GM19467 (cell line): ENCODE measurements around the gene CARNS1.

Experiments used
- ATAC-seq: cut with Tn5 transposase; IDR thresholded peaks from one replicate; pipeline ENCODE4 v1.9.1; 2021; ENCODE audit warnings: mild to moderate bottlenecking, moderate library complexity; ENCODE audit not compliant: unreplicated experiment

Gene CARNS1

DNA sequence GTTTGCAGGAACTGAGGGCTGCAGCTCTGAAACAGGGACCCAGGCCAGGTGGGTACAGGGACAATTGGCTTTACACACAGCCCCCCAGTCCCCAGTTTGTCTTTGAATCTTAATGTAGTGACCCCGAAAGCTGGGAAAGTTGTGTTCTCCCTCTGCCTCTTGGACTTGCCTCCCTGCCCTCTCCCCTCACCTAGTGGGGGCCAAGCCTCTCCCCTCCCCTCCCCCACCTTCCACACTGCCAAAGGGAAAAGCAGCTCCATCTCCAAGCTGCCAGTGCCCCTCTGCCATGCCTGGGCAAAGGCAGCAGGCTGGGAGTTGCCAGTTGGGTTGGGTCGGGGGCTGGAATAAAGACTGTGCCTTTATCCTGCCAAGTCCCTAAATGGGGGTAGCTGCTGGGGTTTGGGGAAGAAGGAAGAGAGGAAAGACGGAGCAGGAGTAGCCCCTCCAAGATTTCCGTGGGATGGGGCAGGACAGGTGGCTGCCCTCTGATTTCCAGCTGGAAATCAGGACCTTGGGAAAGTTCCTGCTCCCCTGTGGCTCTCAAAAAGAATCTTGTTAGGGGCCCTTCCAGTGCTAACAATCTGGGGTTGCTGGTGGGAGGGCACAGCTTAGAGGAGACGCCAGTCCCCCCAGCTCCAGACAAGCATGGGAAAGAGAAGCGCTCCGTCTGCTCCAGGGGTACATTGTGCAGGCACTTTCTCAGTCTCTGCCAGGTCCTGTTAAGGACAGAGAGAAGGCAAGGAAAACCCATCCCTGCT, 39.2 kb upstream of the CARNS1 start:
- no peak for ATAC-seq

DNA sequence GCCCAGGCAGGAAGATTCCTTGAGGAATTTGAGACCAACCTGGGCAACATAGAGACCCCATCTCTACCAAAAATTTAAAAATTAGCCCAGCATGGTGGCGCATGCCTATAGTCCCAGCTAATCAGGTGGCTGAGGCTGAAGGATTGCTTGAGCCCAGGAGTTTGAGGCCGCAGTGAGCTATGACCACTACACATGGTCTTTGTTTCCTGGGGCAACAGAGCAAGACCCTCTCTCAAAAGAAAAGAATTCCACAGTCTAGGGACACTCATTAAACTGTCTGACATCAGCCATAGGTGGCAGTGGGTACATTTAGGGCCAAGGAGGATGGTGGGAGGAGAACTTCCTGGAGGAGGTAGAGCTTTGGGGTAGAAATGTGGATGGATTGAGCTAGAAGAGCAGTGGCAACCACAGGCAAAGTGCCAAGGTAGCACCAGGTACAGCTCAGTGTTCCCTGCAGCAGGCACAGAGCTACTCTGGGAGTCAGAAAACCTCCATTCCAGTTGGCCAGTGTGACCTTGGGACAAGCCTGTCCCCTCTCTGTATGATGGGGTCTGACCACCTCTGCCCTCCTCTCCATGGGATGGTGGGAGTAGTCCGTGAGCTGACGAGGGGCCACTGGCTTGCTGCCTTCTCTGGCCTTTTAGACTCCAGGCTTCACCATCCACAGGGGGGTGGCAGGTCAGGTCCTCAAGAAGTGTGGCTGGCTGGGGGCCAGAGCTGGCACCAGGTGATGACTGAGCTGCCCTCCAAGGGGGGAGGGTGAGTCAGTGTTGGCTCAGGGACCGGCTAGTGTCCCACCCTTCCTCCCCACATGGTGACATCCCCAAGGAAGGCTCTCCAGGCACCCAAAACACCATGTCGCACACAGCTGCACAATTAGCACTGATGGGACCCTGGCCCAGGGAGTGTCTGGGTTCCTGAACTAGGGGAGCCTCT, 38.3 kb upstream of the CARNS1 start:
- ATAC-seq, result no peak

GRCh38 chr11:67378544-67378943, 36.9 kb upstream of the CARNS1 start:
- ATAC-seq, result no peak

GRCh38 chr11:67379061-67380058, 36.1 kb upstream of the CARNS1 start:
- no peak for ATAC-seq

DNA sequence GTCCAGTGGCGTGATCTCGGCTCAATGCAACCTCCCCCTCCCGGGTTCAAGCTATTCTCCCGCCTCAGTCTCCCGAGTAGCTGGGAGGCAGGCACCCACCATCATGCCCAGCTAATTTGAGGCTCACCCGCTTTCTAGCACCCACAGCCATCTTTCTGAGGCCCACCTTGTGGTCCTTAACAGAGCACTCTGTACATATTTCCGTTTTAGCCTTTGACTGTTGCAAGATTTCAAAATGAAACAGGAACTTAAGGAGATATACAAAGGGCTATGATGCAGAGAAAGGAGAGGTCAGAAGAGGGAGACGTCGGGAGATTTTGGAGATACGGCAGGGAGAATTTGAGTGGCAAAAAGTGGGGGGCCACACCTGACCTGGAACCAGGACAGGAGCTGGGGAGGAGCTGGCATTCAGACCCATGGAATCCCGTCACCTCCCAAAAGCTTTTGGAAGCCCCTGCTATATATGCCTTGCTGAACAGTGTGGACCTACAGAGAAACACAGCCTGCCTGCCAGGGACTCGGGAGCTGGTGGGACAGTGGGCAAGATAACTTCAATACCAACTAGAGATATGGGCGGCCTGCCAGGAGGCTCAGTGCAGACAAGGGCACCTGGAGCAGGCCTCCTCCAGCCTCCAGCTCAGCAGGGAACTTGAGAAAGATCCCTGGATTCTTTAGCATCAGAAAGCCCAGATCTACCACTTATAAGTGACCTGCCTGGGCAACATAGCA, 34.1 kb upstream of the CARNS1 start:
- ATAC-seq, result no peak

DNA sequence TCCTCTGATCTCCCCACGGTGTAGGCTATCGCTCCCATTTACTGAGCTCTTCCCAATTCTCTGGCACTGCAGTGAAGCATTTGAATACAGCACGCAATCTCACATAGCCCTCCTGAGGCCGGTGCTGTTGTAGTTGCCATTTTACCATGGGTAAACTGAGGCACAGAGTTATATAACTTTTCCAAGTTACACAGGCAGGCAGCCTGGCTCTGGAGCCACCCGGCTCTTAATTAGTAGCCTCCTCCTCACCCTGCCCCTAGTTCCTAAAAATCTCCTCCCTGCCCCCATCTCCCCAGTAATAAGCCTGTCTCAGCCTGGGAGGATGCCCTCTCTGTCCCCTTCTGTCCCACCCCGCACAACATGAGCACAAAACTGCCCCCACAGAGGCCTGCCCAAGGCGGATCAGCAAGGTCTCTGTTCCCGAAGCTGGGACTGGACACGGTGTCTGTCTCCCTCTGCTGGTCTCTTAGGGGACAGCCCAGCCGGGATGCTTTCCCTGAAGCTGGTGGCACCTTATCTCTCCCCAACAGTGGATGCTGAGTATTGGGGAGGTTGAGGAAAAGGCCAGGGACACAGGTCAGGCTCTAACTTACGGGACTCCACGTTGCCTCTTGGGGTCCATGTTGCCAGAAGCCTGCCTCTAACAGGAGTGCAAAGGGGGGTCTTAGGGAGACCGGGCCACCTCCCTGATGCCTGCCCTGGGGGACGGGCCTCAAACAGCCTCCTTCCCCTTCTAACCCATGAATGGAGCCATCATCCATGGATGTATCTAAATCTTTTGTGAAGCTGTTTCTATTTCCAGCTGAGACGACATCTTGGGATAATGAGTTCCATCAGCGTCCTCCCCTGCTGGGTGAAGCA, 33.0 kb upstream of the CARNS1 start:
- ATAC-seq, result no peak

DNA sequence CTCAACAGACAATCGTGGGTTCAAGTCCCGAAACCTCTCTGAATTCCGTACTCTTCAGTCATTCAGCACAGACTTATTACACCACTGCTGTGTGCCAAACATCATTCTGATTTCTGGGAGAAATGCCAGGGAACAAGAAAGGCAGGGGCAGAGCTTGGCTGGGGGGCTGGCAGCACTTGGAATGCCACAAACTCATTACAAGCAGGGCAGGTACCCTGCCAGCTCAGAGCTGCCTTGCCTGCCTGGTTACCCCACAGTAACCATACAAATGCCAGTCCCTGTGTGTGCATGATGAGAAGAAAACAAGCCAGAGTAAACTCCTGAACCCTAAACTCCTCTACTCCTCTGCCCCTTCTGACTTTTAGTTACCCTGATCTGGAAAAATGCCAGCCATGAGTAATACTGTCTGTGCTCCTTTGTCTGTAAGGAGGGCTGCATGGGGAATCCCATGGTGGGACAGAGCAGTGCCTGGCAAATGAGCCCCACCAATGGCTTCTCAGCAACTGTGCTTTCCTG, 30.6 kb upstream of the CARNS1 start:
- no peak for ATAC-seq

GRCh38 chr11:67387069-67387468, 28.4 kb upstream of the CARNS1 start:
- no peak for ATAC-seq

DNA sequence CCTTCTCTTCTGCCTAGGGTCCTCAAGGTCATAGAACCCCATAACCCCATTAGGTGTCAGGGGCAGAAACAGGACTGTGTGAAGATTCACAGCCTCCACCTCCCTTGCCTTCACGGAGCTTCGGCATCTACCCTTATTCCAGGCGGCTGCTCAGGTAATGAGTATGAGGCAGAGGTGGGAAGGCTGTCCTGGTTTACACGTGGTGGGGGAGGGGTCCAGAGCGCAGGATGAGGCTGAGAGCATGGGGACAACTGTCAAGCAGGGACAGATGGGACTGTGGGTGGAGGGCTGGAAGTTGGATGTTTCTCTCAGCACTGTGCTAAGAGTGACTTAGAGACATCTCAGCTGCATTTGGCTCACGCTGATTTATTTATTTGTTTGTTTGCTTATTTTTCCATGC, 28.0 kb upstream of the CARNS1 start:
- no peak for ATAC-seq

DNA sequence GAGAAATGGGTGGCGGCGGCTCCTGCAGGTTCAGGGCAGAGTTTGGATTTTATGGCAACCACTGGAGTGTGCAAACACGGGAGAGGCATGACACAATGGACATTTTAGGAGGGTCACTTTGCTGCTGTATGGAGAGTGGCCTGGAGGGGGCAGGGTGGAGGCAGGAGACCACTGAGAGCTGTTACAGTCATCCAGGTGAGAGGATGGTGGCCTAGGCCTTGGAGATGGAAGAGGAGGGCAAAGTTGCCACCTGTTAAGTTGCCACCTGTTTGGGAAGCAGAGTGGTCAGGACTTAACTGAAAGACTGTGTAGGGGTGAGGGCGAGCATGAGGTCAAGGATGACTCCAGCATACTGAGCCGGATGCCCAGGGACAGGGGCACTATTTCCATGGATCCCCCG, 26.0 kb upstream of the CARNS1 start:
- no peak for ATAC-seq

DNA sequence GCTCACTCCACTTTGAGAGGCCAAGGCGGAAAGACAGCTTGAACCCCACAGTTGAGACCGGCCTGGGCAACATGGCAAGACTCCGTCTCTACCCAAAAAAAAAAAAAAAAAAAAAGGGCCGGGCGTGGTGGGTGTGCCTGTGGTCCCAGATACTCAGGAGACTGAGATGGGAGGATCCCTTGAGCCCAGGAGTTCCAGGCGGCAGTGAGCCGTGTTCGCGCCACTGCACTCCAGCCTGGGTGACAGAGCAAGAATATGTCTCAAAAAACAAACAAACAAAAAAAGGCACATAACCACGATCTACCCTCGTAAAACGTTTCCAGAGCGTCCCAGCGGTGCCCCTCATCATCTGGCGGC, 24.6 kb upstream of the CARNS1 start:
- ATAC-seq, result no peak

DNA sequence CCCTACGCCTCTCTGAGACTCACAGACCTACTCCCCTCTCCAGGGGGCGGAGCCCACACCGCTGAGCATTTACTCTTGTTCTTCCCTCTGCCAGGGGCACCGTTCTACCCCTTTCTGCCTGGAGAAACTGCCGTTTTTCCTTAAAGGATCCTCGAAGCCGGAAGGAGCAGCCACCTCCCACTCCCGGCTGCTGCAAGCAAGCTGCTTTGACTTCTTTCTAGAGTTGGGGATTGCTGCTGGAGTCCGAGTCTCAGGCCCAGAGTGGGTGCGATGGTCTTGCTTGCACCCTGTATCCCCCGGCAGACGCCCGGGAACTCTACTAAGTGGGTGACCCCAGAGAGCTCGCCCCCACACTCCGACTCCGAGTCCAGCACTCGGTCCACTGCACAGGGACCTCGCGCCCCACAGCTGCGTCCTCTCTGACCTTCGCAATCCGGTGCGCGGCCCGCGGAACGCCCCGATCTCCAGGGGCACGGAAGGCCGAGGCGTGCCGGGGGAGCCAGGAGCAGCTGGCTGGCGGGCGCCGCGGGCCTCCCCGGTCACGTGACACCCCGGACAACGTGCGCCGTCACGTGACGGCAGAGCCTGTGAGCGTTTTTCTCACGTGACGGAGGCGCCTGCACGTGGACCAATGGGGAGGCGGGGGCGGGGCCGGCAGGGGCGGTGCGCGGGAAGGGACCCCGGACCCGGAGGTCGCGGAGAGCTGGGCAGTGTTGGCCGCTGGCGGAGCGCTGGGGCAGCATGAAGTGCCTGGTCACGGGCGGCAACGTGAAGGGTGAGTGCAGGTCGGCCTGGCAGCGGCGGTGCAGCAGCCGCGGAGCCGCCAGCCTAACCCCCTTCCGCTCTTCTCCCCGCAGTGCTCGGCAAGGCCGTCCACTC, 23.9 kb upstream of the CARNS1 start, which contains the start of gene RAD9A:
TSS of gene RAD9A (plus strand) at position 683 of the 879 bp plus-strand sequence. CDS start at position 742, 59 bp downstream.
- ATAC-seq, result peak; percentile 45

- ATAC-seq, result peak; percentile 24
These were observed 23.2 kb upstream of the CARNS1 start for GRCh38 chr11:67392183-67392715.

DNA sequence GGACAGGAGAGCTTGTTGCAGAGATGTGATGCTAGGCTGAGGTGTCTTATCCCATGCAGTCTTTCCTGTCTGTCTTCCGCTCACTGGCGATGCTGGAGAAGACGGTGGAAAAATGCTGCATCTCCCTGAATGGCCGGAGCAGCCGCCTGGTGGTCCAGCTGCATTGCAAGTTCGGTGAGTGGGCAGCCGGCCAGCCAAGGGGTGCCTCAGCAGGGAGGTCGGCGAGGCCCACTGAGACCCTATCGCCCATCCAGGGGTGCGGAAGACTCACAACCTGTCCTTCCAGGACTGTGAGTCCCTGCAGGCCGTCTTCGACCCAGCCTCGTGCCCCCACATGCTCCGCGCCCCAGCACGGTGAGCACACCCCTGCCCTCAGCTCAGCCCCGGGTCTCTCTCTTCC, 22.0 kb upstream of the CARNS1 start:
- no peak for ATAC-seq

- no peak for ATAC-seq
These were observed 21.5 kb upstream of the CARNS1 start for GRCh38 chr11:67393990-67394389.

DNA sequence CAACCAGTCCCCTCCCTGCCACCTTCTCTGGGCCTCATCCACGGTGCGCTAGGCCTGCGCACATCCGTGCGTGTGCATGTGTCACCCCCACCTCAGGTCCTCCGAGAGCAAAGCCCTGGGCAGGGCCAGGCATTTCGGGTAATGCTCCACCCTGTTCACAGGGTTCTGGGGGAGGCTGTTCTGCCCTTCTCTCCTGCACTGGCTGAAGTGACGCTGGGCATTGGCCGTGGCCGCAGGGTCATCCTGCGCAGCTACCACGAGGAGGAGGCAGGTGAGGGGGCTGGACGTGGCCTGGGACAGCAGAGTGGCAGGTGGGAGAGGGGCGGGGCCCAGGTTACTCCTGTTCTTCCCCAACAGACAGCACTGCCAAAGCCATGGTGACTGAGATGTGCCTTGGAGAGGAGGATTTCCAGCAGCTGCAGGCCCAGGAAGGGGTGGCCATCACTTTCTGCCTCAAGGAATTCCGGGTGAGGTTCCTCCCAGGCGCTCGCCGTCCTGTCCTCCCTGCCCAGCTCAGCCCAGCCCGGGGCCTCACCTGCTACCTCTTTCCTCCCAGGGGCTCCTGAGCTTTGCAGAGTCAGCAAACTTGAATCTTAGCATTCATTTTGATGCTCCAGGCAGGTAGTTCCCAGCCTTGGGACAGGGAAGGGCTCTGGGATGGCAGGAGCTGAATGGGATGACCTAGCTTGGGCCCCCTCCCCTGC, 19.8 kb upstream of the CARNS1 start:
- ATAC-seq, result no peak

GRCh38 chr11:67396259-67396581, 19.3 kb upstream of the CARNS1 start:
- no peak for ATAC-seq
